K562 (cell line): ENCODE measurements around the gene USP8. TPM values are rescaled to one million over a fixed set of nuclear protein-coding genes. Genes with fewer than 3 reads are reported as not detected.

Experiments
- ATAC-seq: fragments of 200-7000 bp; cut with Tn5 transposase; 3 replicates; pipeline ENCODE4 v1.9.1; 2020; ENCODE audit warnings: moderate library complexity
- BruUV-seq: library from RNA; stranded (reverse); fragments of 400-500 nt; replicated peaks from 2 replicates; lab custom pipeline; 2021; lab: Mats Ljungman, UMichigan
- CTCF ChIA-PET: fragments of 300-600 bp; formaldehyde crosslinking; extraction: SDS; loops from one replicate; lab custom pipeline; 2021; ENCODE audit warnings: low intra/inter-chr PET ratio; lab: Yijun Ruan, JAX
- POLR2A ChIA-PET: fragments of 300-600, 350-650 bp; sonication (Branson Sonifier 250); formaldehyde crosslinking; extraction: SDS; loops from one replicate; lab custom pipeline; 2021; ENCODE audit warnings: antibody characterized with exemption, inconsistent platforms; lab: Yijun Ruan, JAX
- DNase-seq, 4 experiments: peaks; one replicate each; pipeline versions ENCODE4 v3.0.0 to v3.0.0-alpha.2; 2011 to 2018; ENCODE audit warnings: low spot score in 3 of 4, mixed read lengths in 3 of 4; ENCODE audit errors: extremely low read depth in 1 of 4
- FAIRE-seq: peaks from 2 replicates; lab custom pipeline; 2011; peaks lifted over from hg19 to GRCh38; lab: Jason Lieb, UNC
- H2AFZ ChIP-seq: 2 replicates; pipeline ENCODE4 v1.6.0; 2011; ENCODE audit warnings: low read depth, low read length, control low read depth, inconsistent platforms
- H3K27ac ChIP-seq: fragments of 200-600 bp; 3 replicates; pipeline ENCODE4 v1.8.0; 2011; ENCODE audit warnings: low read depth, mild to moderate bottlenecking, control low read depth, inconsistent platforms, low read length, moderate library complexity, mixed read lengths; ENCODE audit errors: extremely low read depth
- H3K27me3 ChIP-seq, 2 experiments: fragments of 300-600 bp in 1 of 2; 2 replicates in 1 of 2; 3 replicates in 1 of 2; pipeline versions ENCODE4 v1.6.0 to v1.8.0; 2011; ENCODE audit warnings: inconsistent platforms in 2 of 2, low read length in 2 of 2, mild to moderate bottlenecking in 1 of 2, mixed read lengths in 1 of 2, moderate library complexity in 1 of 2; ENCODE audit not compliant: control insufficient read depth in 2 of 2, insufficient read depth in 2 of 2
- H3K36me3 ChIP-seq: fragments of 300-600 bp; 3 replicates; pipeline ENCODE4 v1.8.0; 2011; ENCODE audit warnings: mild to moderate bottlenecking, low read length, inconsistent platforms; ENCODE audit not compliant: control insufficient read depth, insufficient read depth
- H3K4me1 ChIP-seq, 2 experiments: fragments of 200-600 bp in 1 of 2; replicated peaks in 1 of 2; 2 replicates in 1 of 2; 3 replicates in 1 of 2; pipeline versions ENCODE4 v1.5.1 to v1.8.0; 2011; ENCODE audit warnings: inconsistent platforms in 2 of 2, low read length in 2 of 2, mild to moderate bottlenecking in 1 of 2, mixed read lengths in 1 of 2, moderate library complexity in 1 of 2; ENCODE audit not compliant: control insufficient read depth in 2 of 2, insufficient read depth in 2 of 2
- H3K4me2 ChIP-seq: 2 replicates; pipeline ENCODE4 v1.6.1; 2011; ENCODE audit warnings: low read length, control low read depth, inconsistent platforms, mixed read lengths; ENCODE audit not compliant: insufficient read depth
- H3K4me3 ChIP-seq: fragments of 200-600 bp; sonication (generic), shearing (Covaris generic); 2 replicates; pipeline ENCODE4 v1.5.1; 2016; ENCODE audit warnings: control low read depth, inconsistent platforms
- H3K79me2 ChIP-seq: fragments of 200-600 bp; 3 replicates; pipeline ENCODE4 v1.8.0; 2011; ENCODE audit warnings: low read length, inconsistent platforms; ENCODE audit not compliant: control insufficient read depth, insufficient read depth
- H3K9ac ChIP-seq, 2 experiments: 2 replicates each; pipeline versions ENCODE4 v1.6.0 to v1.6.1; 2011; ENCODE audit warnings: low read depth in 2 of 2, low read length in 2 of 2, control low read depth in 1 of 2, inconsistent platforms in 1 of 2, mild to moderate bottlenecking in 1 of 2, mixed read lengths in 1 of 2; ENCODE audit not compliant: insufficient read depth in 1 of 2
- H3K9me1 ChIP-seq: one replicate; pipeline ENCODE4 v1.6.0; 2011; ENCODE audit warnings: inconsistent platforms, mild to moderate bottlenecking, low read length, moderate library complexity; ENCODE audit not compliant: control insufficient read depth, insufficient read depth
- H3K9me3 ChIP-seq: replicated peaks from 2 replicates; pipeline ENCODE4 v1.5.1; 2011; ENCODE audit warnings: low read depth, low read length, inconsistent platforms; ENCODE audit not compliant: control insufficient read depth, insufficient read depth
- H4K20me1 ChIP-seq: replicated peaks from 2 replicates; pipeline ENCODE4 v1.6.1; 2011; ENCODE audit warnings: low read length, inconsistent platforms, mixed read lengths; ENCODE audit not compliant: control insufficient read depth, insufficient read depth
- ARID2 ChIP-seq: fragments of 450-650 bp; IDR thresholded peaks from 2 replicates; pipeline ENCODE4 v1.6.1; 2017; ENCODE audit warnings: antibody characterized with exemption, mild to moderate bottlenecking
- HLTF ChIP-seq: fragments of 450-650 bp; IDR thresholded peaks from 2 replicates; pipeline ENCODE4 v1.6.1; 2016
- IRF2 ChIP-seq: sonication (generic); formaldehyde crosslinking; IDR thresholded peaks from 2 replicates; pipeline ENCODE4 v1.8.1; 2022; ENCODE audit warnings: mild to moderate bottlenecking, missing genetic modification reagents
- MXD1 ChIP-seq: fragments of 250-450 bp; sonication (Bioruptor Pico); IDR thresholded peaks from 2 replicates; pipeline ENCODE4 v1.8.0; 2021; ENCODE audit warnings: borderline replicate concordance, mild to moderate bottlenecking, moderate library complexity; ENCODE audit not compliant: poor library complexity, severe bottlenecking
- MYBL2 ChIP-seq, 2 experiments: fragments of 450-650 bp in 1 of 2; sonication (generic) in 1 of 2; formaldehyde crosslinking in 1 of 2; IDR thresholded peaks; 2 replicates each; pipeline versions ENCODE4 v1.6.1 to v1.8.1; 2017 to 2022; ENCODE audit warnings: borderline replicate concordance in 1 of 2, inconsistent platforms in 1 of 2, low read depth in 1 of 2, mild to moderate bottlenecking in 1 of 2, missing genetic modification reagents in 1 of 2, moderate library complexity in 1 of 2
- NFIX ChIP-seq: fragments of 250-450 bp; sonication (Bioruptor Pico); IDR thresholded peaks from 2 replicates; pipeline ENCODE4 v1.4.0; 2020; ENCODE audit warnings: low read depth, mild to moderate bottlenecking, moderate library complexity
- TAF15 ChIP-seq: fragments of 200-400 bp; formaldehyde crosslinking; IDR thresholded peaks from 2 replicates; pipeline ENCODE4 v1.6.1; 2017; ENCODE audit warnings: mild to moderate bottlenecking, low read depth, low read length, moderate library complexity
- TOE1 ChIP-seq, 2 experiments: fragments of 450-650 bp in 1 of 2; sonication (generic) in 1 of 2; formaldehyde crosslinking in 1 of 2; IDR thresholded peaks; 2 replicates each; pipeline versions ENCODE4 v1.7.1 to v1.8.0; 2016 to 2022; ENCODE audit warnings: borderline replicate concordance in 2 of 2, mild to moderate bottlenecking in 2 of 2, antibody characterized with exemption in 1 of 2, inconsistent platforms in 1 of 2, low read depth in 1 of 2, missing genetic modification reagents in 1 of 2, moderate library complexity in 1 of 2
- WGBS: fragments of 100-300 bp; shearing (Covaris generic); methylation state at CpG from one replicate; pipeline ENCODE4 v1.1.6; 2016; ENCODE audit warnings: low coverage, mixed read lengths; ENCODE audit not compliant: insufficient coverage; ENCODE audit errors: missing lambda C conversion rate; 5-methylcytosine and 5-hydroxymethylcytosine counted together
- in situ Hi-C: fragments of 300-500 bp; cut with MboI; formaldehyde crosslinking; loops from 4 replicates; pipeline ENCODE4 v1.15.0; 2018; ENCODE audit warnings: inconsistent platforms, mixed read lengths
- intact Hi-C: fragments of 100-400 bp; cut with micrococcal nuclease; formaldehyde crosslinking; loops from 2 replicates; pipeline ENCODE4 v1.14.2; 2022
- polyA plus RNA-seq, 8 experiments: library from polyadenylated mRNA; depleted of rRNA in 4 of 8; stranded (reverse) in 5 of 8; unstranded in 3 of 8; fragments of >200 nt; fragmentation: Nextera tagmentation in 2 of 8; fragmentation: Illumina TruSeq in 1 of 8; extraction: Ambion mirVana in 2 of 8; extraction: Trizol in 1 of 8; gene quantifications; 2 replicates each; pipeline versions ENCODE4 v1.2.1 to v1.2.3, GENCODE V29; 2011 to 2014; ENCODE audit warnings: inconsistent platforms in 1 of 8, missing spikeins in 1 of 8
- total RNA-seq, 7 experiments: library from RNA; depleted of rRNA in 6 of 7; stranded (reverse); fragments of >200 nt in 6 of 7; fragmentation: Illumina TruSeq in 2 of 7; extraction: Trizol in 2 of 7; gene quantifications; 2 replicates each; pipeline versions ENCODE4 v1.2.1 to v1.2.3, GENCODE V29; 2011 to 2021; ENCODE audit warnings: low replicate concordance in 1 of 7
- TF ChIP-seq, protein P1 (sequence below): fragments of 150-350 bp; conservative IDR thresholded peaks from 2 replicates; pipeline ENCODE4 v1.6.1; 2014; ENCODE audit warnings: low read length
- TF ChIP-seq, protein P2 (sequence below): fragments of 450-650 bp; formaldehyde crosslinking; IDR thresholded peaks from 2 replicates; pipeline ENCODE4 v1.4.0; 2020; ENCODE audit warnings: mild to moderate bottlenecking, mixed read lengths
- TF ChIP-seq, protein P3 (sequence below): fragments of 250-450 bp; sonication (Bioruptor Pico); IDR thresholded peaks from 2 replicates; pipeline ENCODE4 v1.5.0; 2020; ENCODE audit warnings: mild to moderate bottlenecking
- TF ChIP-seq, protein P4 (sequence below): fragments of 250-450 bp; sonication (Bioruptor Pico); IDR thresholded peaks from 2 replicates; pipeline ENCODE4 v1.6.1; 2021; ENCODE audit warnings: mild to moderate bottlenecking

The USP8 gene
- total and polyA plus RNA-seq, 9 of the 15 experiments (the other 6 are each of a cell fraction or from before 2014, with no cell fraction given), result 35.1 to 58.4 (median 46.1) TPM

- Histone ChIP-seq H3K9me1 (no peaks in the 10 kb centered on the region), H3K27me3 (no peaks in the 10 kb centered on the region), H3K27ac (no peak overlapping the region), H3K79me2 (no peaks in the 10 kb centered on the region), H3K9me3 (no peaks in the 10 kb centered on the region), H3K4me1 (no peaks in the 10 kb centered on the region), H2AFZ (no peak overlapping the region), H3K36me3 (peaks cover 31% of the 10 kb centered on the region; the same call in 2 of the 3 replicates), H3K9ac (no peak overlapping the region), H3K4me2 (no peak overlapping the region), H4K20me1 (no peaks in the 10 kb centered on the region), H3K4me3 (no peak overlapping the region)
- FAIRE-seq (no peak), DNase-seq (no peak), ATAC-seq (no peak)
- ChIA-PET CTCF (no interaction called here), POLR2A (interaction anchor here (1.2 kb wide), 1 partner anchor 91 kb away, joined by 3 read pairs; no protein-coding TSS in a partner anchor)
- WGBS, result 89% methylated on average over 2 of the region's 2 CpGs
- in situ Hi-C loops (no loop called here), intact Hi-C loops (no loop called here)
- BruUV-seq, result no TSS peak
- TF ChIP-seq NFIX (CRISPR knock-in tag) (no peak), TAF15 (no peak), MYBL2 (IDR thresholded peaks at IDR 0.05; ENCODE audit: low read depth) (no peak), MYBL2 (CRISPR knock-in tag; IDR thresholded peaks at IDR 0.05; ENCODE audit: borderline replicate concordance) (no peak), HLTF (no peak), IRF2 (CRISPR knock-in tag) (no peak), MXD1 (CRISPR knock-in tag) (no peak), ARID2 (no peak), TOE1 (IDR thresholded peaks at IDR 0.05; ENCODE audit: borderline replicate concordance) (no peak), TOE1 (CRISPR knock-in tag; IDR thresholded peaks at IDR 0.05; ENCODE audit: borderline replicate concordance, low read depth) (no peak)
- TF ChIP-seq, protein P1, sequence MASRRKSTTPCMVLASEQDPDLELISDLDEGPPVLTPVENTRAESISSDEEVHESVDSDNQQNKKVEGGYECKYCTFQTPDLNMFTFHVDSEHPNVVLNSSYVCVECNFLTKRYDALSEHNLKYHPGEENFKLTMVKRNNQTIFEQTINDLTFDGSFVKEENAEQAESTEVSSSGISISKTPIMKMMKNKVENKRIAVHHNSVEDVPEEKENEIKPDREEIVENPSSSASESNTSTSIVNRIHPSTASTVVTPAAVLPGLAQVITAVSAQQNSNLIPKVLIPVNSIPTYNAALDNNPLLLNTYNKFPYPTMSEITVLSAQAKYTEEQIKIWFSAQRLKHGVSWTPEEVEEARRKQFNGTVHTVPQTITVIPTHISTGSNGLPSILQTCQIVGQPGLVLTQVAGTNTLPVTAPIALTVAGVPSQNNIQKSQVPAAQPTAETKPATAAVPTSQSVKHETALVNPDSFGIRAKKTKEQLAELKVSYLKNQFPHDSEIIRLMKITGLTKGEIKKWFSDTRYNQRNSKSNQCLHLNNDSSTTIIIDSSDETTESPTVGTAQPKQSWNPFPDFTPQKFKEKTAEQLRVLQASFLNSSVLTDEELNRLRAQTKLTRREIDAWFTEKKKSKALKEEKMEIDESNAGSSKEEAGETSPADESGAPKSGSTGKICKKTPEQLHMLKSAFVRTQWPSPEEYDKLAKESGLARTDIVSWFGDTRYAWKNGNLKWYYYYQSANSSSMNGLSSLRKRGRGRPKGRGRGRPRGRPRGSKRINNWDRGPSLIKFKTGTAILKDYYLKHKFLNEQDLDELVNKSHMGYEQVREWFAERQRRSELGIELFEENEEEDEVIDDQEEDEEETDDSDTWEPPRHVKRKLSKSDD, result no peak
- TF ChIP-seq, protein P2, sequence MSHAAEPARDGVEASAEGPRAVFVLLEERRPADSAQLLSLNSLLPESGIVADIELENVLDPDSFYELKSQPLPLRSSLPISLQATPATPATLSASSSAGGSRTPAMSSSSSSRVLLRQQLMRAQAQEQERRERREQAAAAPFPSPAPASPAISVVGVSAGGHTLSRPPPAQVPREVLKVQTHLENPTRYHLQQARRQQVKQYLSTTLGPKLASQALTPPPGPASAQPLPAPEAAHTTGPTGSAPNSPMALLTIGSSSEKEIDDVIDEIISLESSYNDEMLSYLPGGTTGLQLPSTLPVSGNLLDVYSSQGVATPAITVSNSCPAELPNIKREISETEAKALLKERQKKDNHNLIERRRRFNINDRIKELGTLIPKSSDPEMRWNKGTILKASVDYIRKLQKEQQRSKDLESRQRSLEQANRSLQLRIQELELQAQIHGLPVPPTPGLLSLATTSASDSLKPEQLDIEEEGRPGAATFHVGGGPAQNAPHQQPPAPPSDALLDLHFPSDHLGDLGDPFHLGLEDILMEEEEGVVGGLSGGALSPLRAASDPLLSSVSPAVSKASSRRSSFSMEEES (CRISPR knock-in tag), result no peak
- TF ChIP-seq, protein P3, sequence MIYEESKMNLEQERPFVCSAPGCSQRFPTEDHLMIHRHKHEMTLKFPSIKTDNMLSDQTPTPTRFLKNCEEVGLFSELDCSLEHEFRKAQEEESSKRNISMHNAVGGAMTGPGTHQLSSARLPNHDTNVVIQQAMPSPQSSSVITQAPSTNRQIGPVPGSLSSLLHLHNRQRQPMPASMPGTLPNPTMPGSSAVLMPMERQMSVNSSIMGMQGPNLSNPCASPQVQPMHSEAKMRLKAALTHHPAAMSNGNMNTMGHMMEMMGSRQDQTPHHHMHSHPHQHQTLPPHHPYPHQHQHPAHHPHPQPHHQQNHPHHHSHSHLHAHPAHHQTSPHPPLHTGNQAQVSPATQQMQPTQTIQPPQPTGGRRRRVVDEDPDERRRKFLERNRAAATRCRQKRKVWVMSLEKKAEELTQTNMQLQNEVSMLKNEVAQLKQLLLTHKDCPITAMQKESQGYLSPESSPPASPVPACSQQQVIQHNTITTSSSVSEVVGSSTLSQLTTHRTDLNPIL (CRISPR knock-in tag), result no peak
- TF ChIP-seq, protein P4, sequence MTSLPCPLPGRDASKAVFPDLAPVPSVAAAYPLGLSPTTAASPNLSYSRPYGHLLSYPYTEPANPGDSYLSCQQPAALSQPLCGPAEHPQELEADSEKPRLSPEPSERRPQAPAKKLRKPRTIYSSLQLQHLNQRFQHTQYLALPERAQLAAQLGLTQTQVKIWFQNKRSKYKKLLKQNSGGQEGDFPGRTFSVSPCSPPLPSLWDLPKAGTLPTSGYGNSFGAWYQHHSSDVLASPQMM, result no peak
These were observed 133.8 kb downstream of the USP8 start for GRCh38 chr15:50558012-50558411.
